ENCODE data around the gene ANAPC16.
A peak's percentile ranks its signal among the peaks of the same experiment; 100 is the strongest.

The ANAPC16 gene

DNA sequence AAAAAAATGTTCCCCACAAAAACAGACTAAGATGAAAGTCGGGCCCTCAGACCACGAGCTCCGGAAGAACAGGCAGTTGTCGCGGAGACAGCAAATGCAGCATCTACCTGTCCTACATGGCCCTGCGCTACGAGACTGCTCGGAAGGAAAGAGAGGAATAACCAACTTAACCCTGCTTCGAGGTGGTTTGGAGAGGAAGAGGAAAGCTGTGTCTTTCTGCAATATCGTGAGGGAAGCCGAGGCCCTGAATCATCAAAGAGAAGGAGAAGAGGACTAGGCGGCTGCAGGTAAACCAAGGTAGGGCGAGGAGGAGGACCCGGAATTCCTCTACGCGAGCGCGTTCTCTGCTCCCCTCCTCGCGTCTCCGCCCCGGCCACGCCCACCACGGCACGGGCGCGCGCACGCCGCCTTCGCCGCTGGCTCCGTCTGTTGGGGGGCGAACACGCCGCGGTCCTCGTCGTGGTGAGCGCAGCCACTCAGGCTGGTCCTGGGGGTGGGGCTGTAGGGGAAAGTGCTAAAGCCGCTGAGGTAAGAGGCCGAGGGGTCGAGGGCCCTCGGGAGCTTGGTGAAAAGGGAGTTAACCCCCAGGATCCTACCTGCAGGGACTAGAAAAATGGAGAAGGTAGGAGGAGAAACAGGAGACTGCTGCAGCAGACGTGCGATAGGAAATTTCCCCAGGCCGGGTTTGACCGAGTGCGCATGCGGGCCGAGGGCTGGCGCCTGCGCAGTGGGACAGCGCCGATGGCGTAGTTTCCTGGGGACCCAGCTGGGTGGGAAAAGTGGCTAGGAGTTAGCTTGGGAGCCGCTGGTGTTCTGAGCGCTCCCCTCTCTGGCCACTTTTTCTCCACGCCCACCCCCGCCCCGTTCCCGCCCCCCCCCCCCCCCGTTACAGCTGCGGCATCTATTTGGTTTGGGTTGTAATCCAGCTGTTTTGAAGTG is at the start of gene ANAPC16, which contains the start of gene ASCC1:
Gene ANAPC16 (plus strand): TSS at position 402 of the 939 bp plus-strand sequence. CDS start 7,903 bp downstream, outside the sequence.
Gene ASCC1 (minus strand): TSS at position 666 of the 939 bp plus-strand sequence. CDS start 2,978 bp downstream, outside the sequence.
- H3K27ac ChIP-seq: peak within 1 kb of the TSS; percentile 96
- TF ChIP-seq, protein P1, sequence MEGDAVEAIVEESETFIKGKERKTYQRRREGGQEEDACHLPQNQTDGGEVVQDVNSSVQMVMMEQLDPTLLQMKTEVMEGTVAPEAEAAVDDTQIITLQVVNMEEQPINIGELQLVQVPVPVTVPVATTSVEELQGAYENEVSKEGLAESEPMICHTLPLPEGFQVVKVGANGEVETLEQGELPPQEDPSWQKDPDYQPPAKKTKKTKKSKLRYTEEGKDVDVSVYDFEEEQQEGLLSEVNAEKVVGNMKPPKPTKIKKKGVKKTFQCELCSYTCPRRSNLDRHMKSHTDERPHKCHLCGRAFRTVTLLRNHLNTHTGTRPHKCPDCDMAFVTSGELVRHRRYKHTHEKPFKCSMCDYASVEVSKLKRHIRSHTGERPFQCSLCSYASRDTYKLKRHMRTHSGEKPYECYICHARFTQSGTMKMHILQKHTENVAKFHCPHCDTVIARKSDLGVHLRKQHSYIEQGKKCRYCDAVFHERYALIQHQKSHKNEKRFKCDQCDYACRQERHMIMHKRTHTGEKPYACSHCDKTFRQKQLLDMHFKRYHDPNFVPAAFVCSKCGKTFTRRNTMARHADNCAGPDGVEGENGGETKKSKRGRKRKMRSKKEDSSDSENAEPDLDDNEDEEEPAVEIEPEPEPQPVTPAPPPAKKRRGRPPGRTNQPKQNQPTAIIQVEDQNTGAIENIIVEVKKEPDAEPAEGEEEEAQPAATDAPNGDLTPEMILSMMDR (conservative IDR thresholded peaks at IDR 0.05): no peak

DNA sequence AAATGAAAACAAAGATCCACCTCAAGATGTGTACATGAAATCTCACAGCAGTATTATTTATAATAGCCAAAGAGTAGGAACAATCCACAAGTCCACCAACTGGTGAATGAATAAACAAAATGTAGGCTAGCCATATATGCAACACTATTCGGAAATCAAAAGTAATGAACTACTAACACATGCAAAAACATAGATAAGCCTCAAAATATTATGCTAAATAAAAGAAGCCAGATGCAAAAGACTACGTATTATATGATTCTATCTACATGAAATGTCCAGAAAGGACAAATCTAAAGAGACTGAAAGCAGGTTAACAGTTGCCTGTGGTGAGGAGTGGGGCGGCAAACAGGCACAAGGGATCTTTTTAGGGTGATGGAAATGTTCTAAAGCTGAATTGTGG is 48.7 kb upstream of the ANAPC16 start:
- H3K27ac ChIP-seq: no peak overlapping the region
- TF ChIP-seq, protein P1 (conservative IDR thresholded peaks at IDR 0.05): no peak

DNA sequence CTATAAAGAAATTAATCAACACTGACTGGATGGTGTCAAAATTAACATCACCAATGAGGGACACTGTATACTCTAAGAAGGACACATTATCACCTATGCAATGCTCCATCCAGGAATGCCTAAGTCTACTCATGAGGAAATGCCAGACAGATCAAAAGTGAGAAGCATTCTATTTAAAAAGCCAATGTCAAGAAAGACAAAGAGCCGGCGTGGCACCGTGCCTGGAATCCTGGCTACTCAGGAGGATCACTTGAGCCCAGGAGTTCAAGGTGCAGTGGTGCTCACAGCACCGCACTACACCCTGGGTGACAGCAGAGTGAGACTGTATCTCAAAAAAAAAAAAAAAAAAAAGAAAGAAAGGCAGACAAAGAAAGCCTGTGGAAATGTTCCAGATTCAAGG is 45.5 kb upstream of the ANAPC16 start:
- no peak overlapping the region for H3K27ac ChIP-seq
- TF ChIP-seq, protein P1 (conservative IDR thresholded peaks at IDR 0.05): no peak

- H3K27ac ChIP-seq: no peak overlapping the region
- TF ChIP-seq, protein P1 (conservative IDR thresholded peaks at IDR 0.05): no peak
These were observed 45.1 kb upstream of the ANAPC16 start for GRCh38 chr10:72170733-72171132.

- no peak overlapping the region for H3K27ac ChIP-seq
- TF ChIP-seq, protein P1 (conservative IDR thresholded peaks at IDR 0.05): no peak
These were observed 44.6 kb upstream of the ANAPC16 start for GRCh38 chr10:72171175-72171630.

DNA sequence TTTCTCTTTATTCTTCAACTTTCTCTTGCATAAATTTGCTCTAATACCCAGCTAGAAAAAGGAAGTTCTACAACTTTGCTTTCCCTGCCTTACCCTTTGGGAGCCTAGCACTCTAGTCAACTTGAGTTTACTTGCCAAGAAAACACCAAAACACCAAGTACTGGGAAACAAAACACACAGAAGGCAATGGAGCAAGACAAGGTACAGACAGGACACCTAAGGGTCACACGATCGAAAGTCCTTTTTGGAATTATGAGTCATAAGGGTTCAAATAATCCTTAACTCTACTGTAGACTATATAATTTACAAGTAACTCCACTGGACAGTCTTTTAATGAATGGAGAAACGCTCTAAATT is 42.6 kb upstream of the ANAPC16 start:
- TF ChIP-seq, protein P1 (conservative IDR thresholded peaks at IDR 0.05): no peak

GRCh38 chr10:72173619-72174296 is 42.1 kb upstream of the ANAPC16 start:
- TF ChIP-seq, protein P1 (conservative IDR thresholded peaks at IDR 0.05): no peak
- H3K27ac ChIP-seq: no peak overlapping the region

More for the DNA sequence above, 42.6 kb upstream of the ANAPC16 start:
- no peak overlapping the region for H3K27ac ChIP-seq

All from VCaP (cell line).